HepG2 (cell line): ENCODE measurements around the gene ZCCHC17. TPM values are rescaled to one million over a fixed set of nuclear protein-coding genes. Genes with fewer than 3 reads are reported as not detected.

Source experiments
- ATAC-seq: fragments of 200-7000 bp; cut with Tn5 transposase; 3 replicates; pipeline ENCODE4 v1.9.1; 2020; ENCODE audit warnings: mild to moderate bottlenecking, moderate library complexity
- BruUV-seq: library from RNA; stranded (reverse); fragments of 400-500 nt; replicated peaks from 2 replicates; lab custom pipeline; 2021; lab: Mats Ljungman, UMichigan
- CTCF ChIA-PET: fragments of 300-600 bp; formaldehyde crosslinking; extraction: SDS; loops from one replicate; lab custom pipeline; 2021; ENCODE audit warnings: low total read pairs, inconsistent platforms, low intra/inter-chr PET ratio; lab: Yijun Ruan, JAX
- POLR2A ChIA-PET: fragments of 350-600 bp; sonication (Branson Sonifier 250); formaldehyde crosslinking; loops from one replicate; lab custom pipeline; 2020; ENCODE audit warnings: antibody characterized with exemption, inconsistent platforms; lab: Yijun Ruan, JAX
- DNase-seq: peaks from one replicate; pipeline ENCODE4 v3.0.0-alpha.2; 2015; ENCODE audit warnings: low spot score
- FAIRE-seq: peaks from 3 replicates; lab custom pipeline; 2011; peaks lifted over from hg19 to GRCh38; lab: Jason Lieb, UNC
- H2AFZ ChIP-seq: one replicate; pipeline ENCODE4 v1.6.1; 2011; ENCODE audit warnings: low read length, inconsistent platforms
- H3K27ac ChIP-seq: fragments of 300-600 bp; 3 replicates; pipeline ENCODE4 v1.8.0; 2011; ENCODE audit warnings: mixed run types, mild to moderate bottlenecking, mixed read lengths, low read length, inconsistent platforms; ENCODE audit not compliant: insufficient read depth; ENCODE audit errors: extremely low read length
- H3K27me3 ChIP-seq, 2 experiments: fragments of 200-600 bp in 1 of 2; 2 replicates in 1 of 2; 3 replicates in 1 of 2; pipeline versions ENCODE4 v1.6.0 to v1.8.0; 2011; ENCODE audit warnings: low read length in 2 of 2, mild to moderate bottlenecking in 2 of 2, moderate library complexity in 2 of 2, inconsistent platforms in 1 of 2; ENCODE audit not compliant: insufficient read depth in 2 of 2, control insufficient read depth in 1 of 2
- H3K36me3 ChIP-seq, 2 experiments: fragments of 200-600 bp in 1 of 2; replicated peaks in 1 of 2; 2 replicates in 1 of 2; 3 replicates in 1 of 2; pipeline versions ENCODE4 v1.5.1 to v1.8.0; 2011; ENCODE audit warnings: low read length in 2 of 2, inconsistent platforms in 1 of 2; ENCODE audit not compliant: insufficient read depth in 2 of 2, control insufficient read depth in 1 of 2
- H3K4me1 ChIP-seq: 2 replicates; pipeline ENCODE4 v1.5.1; 2012; ENCODE audit warnings: low read length, inconsistent platforms; ENCODE audit not compliant: insufficient read depth
- H3K4me2 ChIP-seq: 2 replicates; pipeline ENCODE4 v1.6.0; 2011; ENCODE audit warnings: low read depth, low read length, inconsistent platforms
- H3K4me3 ChIP-seq, 3 experiments: fragments of 200-600 bp in 1 of 3; sonication (generic), shearing (Covaris generic) in 1 of 3; replicated peaks in 1 of 3; 2 replicates each; pipeline ENCODE4 v1.5.1; 2011 to 2016; ENCODE audit warnings: low read length in 3 of 3, inconsistent platforms in 2 of 3, low read depth in 2 of 3, mild to moderate bottlenecking in 2 of 3, control low read depth in 1 of 3, mixed read lengths in 1 of 3; ENCODE audit not compliant: insufficient read depth in 1 of 3
- H3K79me2 ChIP-seq: one replicate; pipeline ENCODE4 v1.6.1; 2011; ENCODE audit warnings: low read length, inconsistent platforms; ENCODE audit not compliant: insufficient read depth
- H3K9ac ChIP-seq: 2 replicates; pipeline ENCODE4 v1.6.0; 2011; ENCODE audit warnings: mild to moderate bottlenecking, low read depth, low read length, inconsistent platforms; ENCODE audit not compliant: insufficient read depth
- H3K9me3 ChIP-seq: 2 replicates; pipeline ENCODE4 v1.5.1; 2012; ENCODE audit warnings: mild to moderate bottlenecking, low read length
- H4K20me1 ChIP-seq: 2 replicates; pipeline ENCODE4 v1.6.0; 2011; ENCODE audit warnings: inconsistent platforms, mild to moderate bottlenecking, low read length, moderate library complexity; ENCODE audit not compliant: insufficient read depth
- ADNP ChIP-seq: sonication (generic); formaldehyde crosslinking; IDR thresholded peaks from 2 replicates; pipeline ENCODE4 v1.4.0; 2020; ENCODE audit warnings: missing genetic modification reagents
- HMG20A ChIP-seq: IDR thresholded peaks from 2 replicates; pipeline ENCODE4 v1.6.1; 2016; ENCODE audit warnings: borderline replicate concordance
- KDM4B ChIP-seq: sonication (generic); formaldehyde crosslinking; IDR thresholded peaks from 2 replicates; pipeline ENCODE4 v1.4.0; 2020; ENCODE audit warnings: missing genetic modification reagents
- MAZ ChIP-seq, 2 experiments: sonication (generic) in 1 of 2; formaldehyde crosslinking in 1 of 2; IDR thresholded peaks; 2 replicates each; pipeline versions ENCODE4 v1.5.0 to v1.6.1; 2012 to 2020; ENCODE audit warnings: low read depth in 2 of 2, mild to moderate bottlenecking in 2 of 2, borderline replicate concordance in 1 of 2, improper control_type of control experiment in 1 of 2, low read length in 1 of 2, missing genetic modification reagents in 1 of 2, moderate library complexity in 1 of 2
- NPAS2 ChIP-seq: sonication (generic); formaldehyde crosslinking; IDR thresholded peaks from 2 replicates; pipeline ENCODE4 v1.8.0; 2022; ENCODE audit warnings: mild to moderate bottlenecking, missing genetic modification reagents, borderline replicate concordance
- RNF2 ChIP-seq: fragments of 450-650 bp; conservative IDR thresholded peaks from 2 replicates; pipeline ENCODE4 v1.6.1; 2016; ENCODE audit warnings: low read depth
- SMAD9 ChIP-seq: sonication (generic); formaldehyde crosslinking; IDR thresholded peaks from 2 replicates; pipeline ENCODE4 v1.5.1; 2020; ENCODE audit warnings: mild to moderate bottlenecking, missing genetic modification reagents
- SP4 ChIP-seq: sonication (generic); formaldehyde crosslinking; IDR thresholded peaks from 2 replicates; pipeline ENCODE4 v1.8.1; 2023; ENCODE audit warnings: mild to moderate bottlenecking, missing genetic modification reagents
- STAT5B ChIP-seq: sonication (generic); formaldehyde crosslinking; IDR thresholded peaks from 2 replicates; pipeline ENCODE4 v1.4.0; 2020; ENCODE audit warnings: missing genetic modification reagents
- ZNF460 ChIP-seq: sonication (generic); formaldehyde crosslinking; IDR thresholded peaks from 2 replicates; pipeline ENCODE4 v1.5.1; 2020; ENCODE audit warnings: missing genetic modification reagents, mild to moderate bottlenecking, borderline replicate concordance
- ZNF530 ChIP-seq: sonication (generic); formaldehyde crosslinking; IDR thresholded peaks from 2 replicates; pipeline ENCODE4 v1.5.0; 2020; ENCODE audit warnings: low read depth, mild to moderate bottlenecking, missing genetic modification reagents
- ZNF543 ChIP-seq: sonication (generic); formaldehyde crosslinking; IDR thresholded peaks from 2 replicates; pipeline ENCODE4 v1.4.0; 2020; ENCODE audit warnings: mild to moderate bottlenecking, missing genetic modification reagents
- ZNF580 ChIP-seq: IDR thresholded peaks from 2 replicates; pipeline ENCODE4 v1.6.1; 2016; ENCODE audit warnings: low read depth, borderline replicate concordance
- WGBS: methylation state at CpG from one replicate; pipeline ENCODE4 v1.1.6; 2017; ENCODE audit warnings: low lambda C conversion rate; 5-methylcytosine and 5-hydroxymethylcytosine counted together
- in situ Hi-C: cut with HindIII; loops from 2 replicates; pipeline ENCODE4 v1.10.0; 2017; ENCODE audit warnings: low pct_unique_long_range_greater_than_20kb; ENCODE audit not compliant: extremely low pct_ligation_motif_present
- intact Hi-C: fragments of 100-400 bp; cut with micrococcal nuclease; formaldehyde crosslinking; loops from one replicate; pipeline ENCODE4 v1.10.0; 2022; ENCODE audit not compliant: unreplicated experiment
- polyA plus RNA-seq, 8 experiments: library from polyadenylated mRNA; depleted of rRNA in 3 of 8; stranded (reverse) in 7 of 8; unstranded in 1 of 8; fragments of >200 nt; fragmentation: Illumina TruSeq in 4 of 8; extraction: Trizol in 4 of 8; gene quantifications; 2 replicates each; pipeline versions ENCODE4 v1.2.1 to v1.2.3, GENCODE V29; 2011 to 2016; ENCODE audit warnings: low read depth in 4 of 8, missing spikeins in 1 of 8, mixed read lengths in 1 of 8; ENCODE audit not compliant: insufficient read depth in 1 of 8
- total RNA-seq, 5 experiments: library from RNA; depleted of rRNA; stranded (reverse); fragments of >200 nt; fragmentation: Illumina TruSeq; extraction: Trizol; gene quantifications; 2 replicates each; pipeline ENCODE4 v1.2.3, GENCODE V29; 2016; ENCODE audit warnings: low read depth in 1 of 5

ZCCHC17 gene
- total and polyA plus RNA-seq, 2 of the 13 experiments (the other 11 are each of a cell fraction or from before 2014, with no cell fraction given), result 20.5 to 53.0 TPM

- H3K9ac ChIP-seq, result no peak overlapping the region
- no peak overlapping the region for H2AFZ ChIP-seq
- no peaks in the 10 kb centered on the region for H3K9me3 ChIP-seq
- H3K79me2 ChIP-seq, result no peaks in the 10 kb centered on the region
- ChIA-PET CTCF (no interaction called here), POLR2A (no interaction called here)
- no peak overlapping the region for H3K4me3 ChIP-seq
- 59% methylated on average over 3 of the region's 3 CpGs for WGBS
- no peak for FAIRE-seq
- H3K36me3 ChIP-seq, result no peaks in the 10 kb centered on the region
- TF ChIP-seq HMG20A (CRISPR knock-in tag) (no peak), ZNF543 (CRISPR knock-in tag) (no peak), SP4 (CRISPR knock-in tag) (no peak), NPAS2 (CRISPR knock-in tag) (no peak), ZNF580 (CRISPR knock-in tag) (no peak), STAT5B (CRISPR knock-in tag) (no peak), KDM4B (CRISPR knock-in tag) (no peak), ZNF530 (CRISPR knock-in tag) (no peak), ADNP (no peak)
- H4K20me1 ChIP-seq, result no peaks in the 10 kb centered on the region
- intact Hi-C loops, result no loop called here
- H3K4me2 ChIP-seq, result no peak overlapping the region
- no peaks in the 10 kb centered on the region for H3K27me3 ChIP-seq
- BruUV-seq, result no TSS peak
- no peak for DNase-seq
- in situ Hi-C loops, result no loop called here
- ATAC-seq, result no peak
- H3K4me1 ChIP-seq, result no peaks in the 10 kb centered on the region; the same call in 1 of the 2 replicates
- no peak overlapping the region for H3K27ac ChIP-seq
Measured at GRCh38 chr1:31249854-31250253, 47.0 kb upstream of the ZCCHC17 start.

GRCh38 chr1:31257213-31257612, 39.6 kb upstream of the ZCCHC17 start:
- TF ChIP-seq RNF2 (no peak), MAZ (IDR thresholded peaks at IDR 0.05; ENCODE audit: borderline replicate concordance, low read depth, low read length) (no peak), MAZ (CRISPR knock-in tag; IDR thresholded peaks at IDR 0.05; ENCODE audit: low read depth) (no peak), SMAD9 (CRISPR knock-in tag) (no peak), ZNF460 (no peak)
- no peak overlapping the region for H2AFZ ChIP-seq
- no peak for ATAC-seq
- WGBS, result 100% methylated on average over 1 of the region's 1 CpG
- DNase-seq, result no peak
- no peaks in the 10 kb centered on the region for H3K9me3 ChIP-seq
- H3K4me1 ChIP-seq, result no peaks in the 10 kb centered on the region; the same call in 1 of the 2 replicates
- CTCF ChIA-PET, result no interaction called here
- H3K79me2 ChIP-seq, result no peaks in the 10 kb centered on the region
- no peak overlapping the region for H3K4me2 ChIP-seq
- intact Hi-C loops, result no loop called here
- no TSS peak for BruUV-seq
- no peaks in the 10 kb centered on the region for H4K20me1 ChIP-seq
- in situ Hi-C loops, result no loop called here
- peaks cover 12 to 43% of the 10 kb centered on the region in 2 experiments for H3K36me3 ChIP-seq
- no peak for FAIRE-seq
- H3K27me3 ChIP-seq, result no peaks in the 10 kb centered on the region
- H3K27ac ChIP-seq, result no peak overlapping the region
- H3K4me3 ChIP-seq, result no peak overlapping the region
- POLR2A ChIA-PET, result no interaction called here
- H3K9ac ChIP-seq, result no peak overlapping the region
